MM.1S (cell line): ENCODE results near the gene PPP1R37.

Experiments used
- EZH2 ChIP-seq: fragments of 300-600 bp; sonication (generic); optimal IDR thresholded peaks from 2 replicates; pipeline ENCODE3; 2017; ENCODE audit warnings: low read depth, mild to moderate bottlenecking, antibody characterized with exemption, low read length, mixed read lengths
- EZH2phosphoT487 ChIP-seq: fragments of 300-600 bp; sonication (generic); IDR thresholded peaks from 2 replicates; pipeline ENCODE4 v1.6.1; 2018; ENCODE audit warnings: antibody characterized with exemption, low read length
- TF ChIP-seq, protein P1 (sequence below): fragments of 300-600 bp; sonication (generic); IDR thresholded peaks from 2 replicates; pipeline ENCODE4 v1.5.1; 2016; ENCODE audit warnings: antibody characterized with exemption, low read length, mixed read lengths

DNA sequence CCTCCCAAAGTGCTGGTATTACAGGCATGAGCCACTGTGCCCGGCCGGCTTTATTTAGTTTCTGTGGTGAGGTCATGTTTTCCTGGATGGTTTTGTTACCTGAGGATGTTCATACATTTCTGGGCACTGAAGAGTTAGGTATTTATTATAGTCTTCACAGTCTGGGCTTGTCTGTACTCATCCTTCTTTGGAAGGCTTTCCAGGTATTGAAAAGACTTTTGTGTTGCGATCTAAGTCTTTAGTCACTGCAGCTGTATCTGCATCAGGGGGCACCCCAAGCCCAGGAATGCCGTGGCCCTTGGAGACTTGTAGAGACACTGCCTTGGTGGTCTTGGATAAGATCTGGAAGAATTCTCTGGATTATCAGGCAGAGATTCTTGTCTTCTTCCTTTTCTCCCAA, 98.4 kb downstream of the PPP1R37 start:
- TF ChIP-seq, protein P1, sequence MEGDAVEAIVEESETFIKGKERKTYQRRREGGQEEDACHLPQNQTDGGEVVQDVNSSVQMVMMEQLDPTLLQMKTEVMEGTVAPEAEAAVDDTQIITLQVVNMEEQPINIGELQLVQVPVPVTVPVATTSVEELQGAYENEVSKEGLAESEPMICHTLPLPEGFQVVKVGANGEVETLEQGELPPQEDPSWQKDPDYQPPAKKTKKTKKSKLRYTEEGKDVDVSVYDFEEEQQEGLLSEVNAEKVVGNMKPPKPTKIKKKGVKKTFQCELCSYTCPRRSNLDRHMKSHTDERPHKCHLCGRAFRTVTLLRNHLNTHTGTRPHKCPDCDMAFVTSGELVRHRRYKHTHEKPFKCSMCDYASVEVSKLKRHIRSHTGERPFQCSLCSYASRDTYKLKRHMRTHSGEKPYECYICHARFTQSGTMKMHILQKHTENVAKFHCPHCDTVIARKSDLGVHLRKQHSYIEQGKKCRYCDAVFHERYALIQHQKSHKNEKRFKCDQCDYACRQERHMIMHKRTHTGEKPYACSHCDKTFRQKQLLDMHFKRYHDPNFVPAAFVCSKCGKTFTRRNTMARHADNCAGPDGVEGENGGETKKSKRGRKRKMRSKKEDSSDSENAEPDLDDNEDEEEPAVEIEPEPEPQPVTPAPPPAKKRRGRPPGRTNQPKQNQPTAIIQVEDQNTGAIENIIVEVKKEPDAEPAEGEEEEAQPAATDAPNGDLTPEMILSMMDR: no peak
- TF ChIP-seq EZH2: no peak
- TF ChIP-seq EZH2phosphoT487: no peak
